ENCODE data around the gene RPS27L.
A peak's percentile ranks its signal among the peaks of the same experiment; 100 is the strongest.
"Not testable (repeated sequence)": the region's sequence is repeated elsewhere in the genome, so short reads cannot be mapped to it uniquely, and the experiment has no call there.

Gene RPS27L

DNA sequence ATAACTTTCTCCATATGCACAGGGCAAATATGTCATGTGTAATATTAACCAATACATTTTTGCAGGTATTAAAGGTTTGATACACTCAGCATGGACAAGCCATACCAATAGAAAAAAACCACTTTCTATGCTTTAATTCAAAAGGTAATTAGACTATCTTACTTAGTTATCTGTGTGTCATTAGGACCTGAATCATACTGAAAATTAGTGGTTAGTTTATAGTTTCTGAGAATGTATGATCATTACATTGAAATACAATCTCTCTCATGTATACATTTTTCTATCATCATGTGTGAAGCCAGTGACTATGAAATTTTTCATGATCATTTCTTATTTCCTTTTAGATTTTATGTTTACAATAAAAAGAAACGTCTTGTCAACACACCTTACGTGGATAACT lies 16.3 kb downstream of the RPS27L start:
- no peak for DNase-seq (ENCODE audit: low read depth)

DNA sequence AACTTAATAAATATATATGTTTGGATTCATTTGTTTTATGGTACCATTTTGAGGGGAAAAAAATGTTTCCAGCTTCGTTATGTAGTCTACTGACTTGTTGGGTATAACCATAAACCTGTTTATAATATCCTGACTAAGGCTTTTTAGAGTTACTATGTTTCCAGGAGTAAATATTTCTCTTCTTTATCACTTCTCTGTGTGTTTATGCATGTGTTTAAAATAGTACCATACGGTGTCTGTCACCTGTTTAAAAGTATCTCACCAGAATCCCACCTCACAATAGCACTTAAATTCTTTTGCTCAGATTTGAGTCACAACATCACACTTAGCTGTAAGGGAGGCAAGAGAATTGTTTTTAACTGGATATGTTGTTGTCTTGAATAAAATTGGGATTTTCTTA lies 20.5 kb downstream of the RPS27L start:
- DNase-seq (ENCODE audit: low read depth): no peak

DNA sequence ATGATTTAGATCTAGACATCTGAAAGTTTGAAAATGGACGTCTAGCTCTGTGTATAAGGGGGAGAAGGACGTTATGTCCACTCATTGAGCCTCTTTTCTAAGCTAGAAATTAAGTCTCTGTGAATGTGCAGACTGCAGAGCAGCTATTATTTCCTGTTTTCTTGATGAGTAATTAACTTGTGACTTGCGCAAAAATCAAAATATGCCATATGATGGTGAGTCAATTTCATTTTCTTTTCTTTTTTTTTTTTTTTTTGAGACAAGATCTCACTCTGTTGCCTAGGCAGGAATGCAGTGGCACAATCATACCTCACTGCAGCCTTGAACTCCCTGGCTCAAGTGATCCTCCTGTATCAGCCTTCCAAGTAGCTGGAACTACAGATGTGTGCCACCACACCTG lies 21.5 kb downstream of the RPS27L start:
- DNase-seq (ENCODE audit: low read depth): no peak

DNA sequence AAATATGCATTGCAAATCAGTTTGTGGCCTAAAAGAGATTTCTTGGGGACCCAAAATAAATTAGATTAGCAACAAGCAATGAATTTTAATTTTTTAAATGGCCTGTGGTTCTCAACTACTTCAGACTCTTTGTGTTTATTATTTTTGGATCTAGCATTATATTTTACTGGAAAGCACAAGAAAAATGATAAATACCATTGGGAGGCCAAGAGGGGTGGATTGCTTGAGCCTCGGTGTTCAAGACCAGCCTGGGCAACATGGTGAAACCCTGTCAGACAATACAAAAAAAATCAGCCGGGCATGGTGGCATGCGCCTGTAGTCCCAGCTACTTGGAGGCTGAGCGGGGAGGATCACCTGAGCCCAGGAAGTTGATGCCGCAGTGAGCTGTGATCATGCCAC lies 22.0 kb downstream of the RPS27L start:
- DNase-seq (ENCODE audit: low read depth): no peak

DNA sequence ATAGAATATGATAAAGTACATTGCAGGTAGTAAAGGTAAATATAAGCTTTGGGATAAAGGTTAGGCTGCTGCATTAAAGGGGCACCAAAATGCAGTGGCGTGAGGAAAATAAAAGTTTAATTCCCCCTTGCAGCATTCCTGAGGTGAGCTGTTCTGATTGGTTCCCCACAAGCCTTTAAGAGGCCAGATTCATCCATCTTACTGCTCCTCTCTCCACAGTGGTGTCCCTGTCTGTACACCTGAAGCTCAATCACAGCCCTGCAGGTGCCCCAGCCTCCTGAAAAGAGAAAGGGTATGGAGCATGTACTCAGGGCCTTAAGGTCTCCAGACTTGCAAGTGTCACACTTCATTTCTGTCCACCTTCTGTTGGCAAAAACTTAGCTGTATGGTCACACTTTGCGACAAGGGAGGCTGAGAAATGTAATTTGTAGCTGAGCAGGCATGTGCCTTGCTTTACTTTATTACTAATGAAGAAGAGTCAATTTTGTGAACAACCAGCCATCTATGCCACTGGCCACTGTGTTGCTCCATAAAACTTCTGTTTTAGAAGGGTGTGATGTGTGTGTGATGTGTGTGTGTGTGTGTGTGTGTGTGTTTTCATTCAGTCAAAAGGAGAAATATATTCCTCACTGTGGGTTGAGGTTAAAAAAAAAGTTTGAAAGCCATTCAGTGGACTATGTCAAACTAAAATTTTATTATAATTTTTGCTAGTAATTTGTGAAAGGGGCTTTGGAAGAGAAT lies 22.9 kb downstream of the RPS27L start:
- DNase-seq (ENCODE audit: low read depth): no peak

DNA sequence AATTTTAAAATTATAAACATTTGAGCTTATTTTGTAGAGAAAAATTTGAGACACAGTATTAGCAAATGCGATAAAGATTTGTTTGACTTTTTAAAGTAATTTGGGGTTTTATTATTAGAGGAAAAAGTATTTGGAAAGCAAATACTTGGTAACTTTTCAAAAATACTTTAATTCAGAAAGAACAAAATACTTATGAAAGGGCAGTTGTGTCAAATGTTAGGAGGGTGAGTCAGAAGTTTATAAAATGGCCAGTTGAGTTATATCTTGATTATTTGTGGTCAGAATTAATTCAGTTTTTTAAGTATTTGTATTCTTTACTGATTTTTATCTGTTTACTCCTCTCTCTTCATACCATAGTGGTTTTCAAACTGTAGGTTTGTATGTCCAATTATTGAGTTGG lies 23.5 kb downstream of the RPS27L start:
- no peak for DNase-seq (ENCODE audit: low read depth)

DNA sequence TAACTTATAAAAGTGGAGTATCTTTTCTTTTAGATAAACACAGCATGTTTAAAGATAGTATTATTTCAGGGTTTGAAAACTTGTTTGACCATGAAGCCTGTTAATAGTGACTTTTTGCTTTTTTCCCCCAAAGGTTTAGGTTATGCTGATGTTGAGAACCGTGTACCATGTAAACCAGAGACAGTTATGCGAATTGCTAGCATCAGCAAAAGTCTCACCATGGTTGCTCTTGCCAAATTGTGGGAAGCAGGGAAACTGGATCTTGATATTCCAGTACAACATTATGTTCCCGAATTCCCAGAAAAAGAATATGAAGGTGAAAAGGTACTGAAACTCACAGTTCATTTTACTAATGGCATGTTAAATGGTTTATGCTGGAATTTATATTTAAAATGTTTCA lies 30.6 kb downstream of the RPS27L start:
- DNase-seq (ENCODE audit: low read depth): no peak

DNA sequence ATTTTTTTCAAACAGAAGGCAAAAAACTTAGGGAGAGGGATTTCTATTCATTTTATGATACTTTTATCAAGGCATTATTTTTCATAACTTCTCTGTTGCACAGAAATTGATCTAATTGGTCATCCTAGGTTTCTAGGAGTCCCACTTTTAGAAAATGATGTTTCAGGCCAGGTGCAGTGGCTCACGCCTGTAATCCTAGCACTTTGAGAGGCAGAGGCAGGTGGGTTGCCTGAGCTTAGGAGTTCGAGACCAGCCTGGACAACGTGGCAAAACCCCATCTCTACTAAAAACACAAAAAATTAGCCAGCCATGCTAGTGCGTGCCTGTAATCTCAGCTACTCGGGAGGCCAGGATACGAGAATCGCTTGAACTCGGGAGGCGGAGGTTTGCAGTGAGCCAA lies 32.8 kb downstream of the RPS27L start:
- DNase-seq (ENCODE audit: low read depth): no peak

DNA sequence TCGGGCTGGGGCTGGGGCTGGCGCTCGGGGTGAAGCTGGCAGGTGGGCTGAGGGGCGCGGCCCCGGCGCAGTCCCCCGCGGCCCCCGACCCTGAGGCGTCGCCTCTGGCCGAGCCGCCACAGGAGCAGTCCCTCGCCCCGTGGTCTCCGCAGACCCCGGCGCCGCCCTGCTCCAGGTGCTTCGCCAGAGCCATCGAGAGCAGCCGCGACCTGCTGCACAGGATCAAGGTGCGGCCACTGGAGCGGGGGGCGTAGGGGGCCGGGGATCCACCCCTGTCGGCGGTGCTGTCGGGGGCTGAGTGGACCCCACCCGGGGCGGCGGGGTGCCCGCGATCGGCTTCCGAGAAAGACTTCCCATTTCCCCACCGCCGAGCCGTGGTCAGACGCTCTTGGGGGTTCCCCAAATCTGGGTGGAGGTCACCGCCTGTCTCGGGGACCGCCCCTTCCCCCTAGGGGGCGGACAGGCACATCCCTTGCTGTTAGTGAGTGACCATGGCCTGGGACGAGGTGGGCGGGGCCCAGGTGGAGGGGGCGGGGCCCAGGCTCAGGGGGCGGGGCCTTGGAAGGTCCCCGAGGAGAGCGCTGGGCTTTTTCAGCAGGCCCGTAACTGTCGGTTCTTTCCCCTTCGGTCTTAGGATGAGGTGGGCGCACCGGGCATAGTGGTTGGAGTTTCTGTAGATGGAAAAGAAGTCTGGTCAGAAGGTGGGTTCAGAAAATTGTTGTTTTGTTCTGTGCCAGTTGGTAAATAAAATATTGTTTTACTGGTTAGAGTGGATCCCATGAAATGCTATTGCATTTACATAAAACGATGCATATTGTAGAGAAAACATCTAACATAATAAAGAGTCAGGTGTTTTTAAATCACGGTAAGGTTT lies 35.0 kb downstream of the RPS27L start:
- DNase-seq (ENCODE audit: low read depth): peak; percentile 28

DNA sequence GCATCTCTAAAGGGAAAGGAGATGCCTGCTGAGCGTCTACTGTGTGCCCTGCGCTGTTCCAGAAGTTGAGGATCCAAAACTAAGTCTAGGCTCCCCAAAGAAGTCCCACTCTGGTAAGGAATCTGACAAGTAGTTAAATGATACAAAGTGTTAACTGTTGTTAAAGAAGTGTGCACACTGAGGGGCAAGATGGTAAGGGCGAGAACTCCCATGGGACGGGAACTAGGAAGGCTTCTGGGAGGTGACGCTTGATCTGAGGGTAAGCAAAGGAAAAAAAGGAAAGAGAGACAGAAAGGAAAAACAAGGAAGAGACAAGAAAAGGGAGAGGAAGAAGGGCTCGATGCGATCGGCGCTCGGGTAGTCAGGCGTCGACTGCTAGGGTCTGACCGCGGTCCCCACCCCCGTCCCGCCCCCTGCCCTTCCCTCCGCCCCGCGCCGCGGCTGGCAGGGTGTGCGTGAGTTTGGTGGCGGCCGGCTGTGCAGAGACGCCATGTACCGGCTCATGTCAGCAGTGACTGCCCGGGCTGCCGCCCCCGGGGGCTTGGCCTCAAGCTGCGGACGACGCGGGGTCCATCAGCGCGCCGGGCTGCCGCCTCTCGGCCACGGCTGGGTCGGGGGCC lies 35.8 kb downstream of the RPS27L start, which contains the start of gene LACTB:
TSS of gene LACTB (plus strand) at position 480 of the 620 bp plus-strand sequence. CDS start at position 491, 11 bp downstream.
- peak; percentile 55 for DNase-seq (ENCODE audit: low read depth)

DNA sequence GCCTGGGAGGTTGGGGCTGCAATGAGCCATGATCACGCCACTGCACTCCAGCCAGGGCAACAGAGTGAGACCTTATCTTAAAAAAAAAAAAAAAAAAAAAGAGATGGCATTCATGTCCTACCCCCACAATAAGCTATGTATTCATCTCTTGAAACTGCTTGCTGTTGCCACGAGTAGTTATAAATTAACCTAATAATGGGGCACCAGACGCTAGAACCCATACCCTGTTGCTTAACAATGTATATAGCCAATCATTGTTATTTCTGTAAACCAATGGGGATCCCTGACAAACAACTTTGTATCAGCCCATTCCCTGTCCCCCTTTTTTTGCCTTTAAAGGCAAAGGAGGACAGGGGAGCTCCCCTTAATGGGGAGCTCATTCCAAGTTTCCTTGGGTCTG lies 38.4 kb downstream of the RPS27L start:
- DNase-seq (ENCODE audit: low read depth): no peak

DNA sequence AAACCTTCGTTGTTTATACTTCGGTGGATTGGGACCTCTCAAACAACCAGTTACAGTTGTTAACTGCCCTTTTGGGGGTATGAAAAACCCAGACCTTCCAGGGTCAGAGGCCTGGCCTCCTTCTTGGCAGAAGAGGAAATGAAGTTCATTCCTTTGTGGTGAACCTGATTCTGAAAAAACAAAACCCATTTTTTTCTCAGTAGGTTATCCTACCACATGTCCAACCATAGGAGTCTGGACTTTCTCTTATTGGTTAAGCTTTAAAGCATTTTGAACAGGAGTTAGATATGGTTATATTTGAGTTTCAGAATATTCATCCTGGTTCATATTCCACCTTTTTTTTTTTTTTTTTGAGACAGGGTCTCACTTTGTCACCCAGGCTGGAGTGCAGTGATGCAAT lies 42.8 kb downstream of the RPS27L start:
- no peak for DNase-seq (ENCODE audit: low read depth)

DNA sequence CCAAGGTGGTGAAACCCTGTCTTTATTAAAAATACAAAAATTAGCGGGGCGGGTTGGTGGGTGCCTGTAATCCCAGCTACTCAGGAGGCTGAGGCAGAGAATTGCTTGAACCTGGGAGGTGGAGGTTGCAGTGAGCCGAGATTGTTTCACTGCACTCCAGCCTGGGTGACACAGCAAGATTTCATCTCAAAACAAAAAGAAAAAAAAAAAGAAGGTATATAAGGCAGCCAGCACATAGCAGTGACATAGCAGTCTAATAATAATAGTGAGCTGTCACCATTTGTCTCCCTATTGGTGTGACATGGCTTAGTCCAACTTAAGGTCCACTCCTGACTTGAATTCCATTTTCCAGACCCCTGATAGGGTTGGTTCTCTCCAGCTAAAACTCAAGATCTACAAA lies 44.4 kb downstream of the RPS27L start:
- DNase-seq (ENCODE audit: low read depth): no peak

DNA sequence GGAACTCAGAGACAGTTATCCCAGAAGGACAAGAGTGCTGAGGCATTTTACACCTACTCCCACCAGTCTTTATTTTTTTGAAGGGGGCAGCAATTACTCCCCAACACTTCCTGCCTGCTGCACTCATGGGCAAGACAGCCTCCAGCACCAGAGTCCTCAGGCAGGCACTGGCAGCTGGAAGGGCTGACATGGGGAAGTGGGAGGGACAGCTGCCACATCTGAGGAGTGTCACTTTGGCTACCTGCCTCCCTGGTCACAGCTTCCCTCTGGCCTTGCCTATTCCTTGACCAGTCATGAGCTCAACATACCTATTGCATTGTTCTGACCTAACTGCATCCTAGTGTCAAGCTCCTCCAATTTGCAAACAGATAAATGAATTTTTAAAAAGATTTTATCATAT lies 45.8 kb downstream of the RPS27L start:
- no peak for DNase-seq (ENCODE audit: low read depth)

DNA sequence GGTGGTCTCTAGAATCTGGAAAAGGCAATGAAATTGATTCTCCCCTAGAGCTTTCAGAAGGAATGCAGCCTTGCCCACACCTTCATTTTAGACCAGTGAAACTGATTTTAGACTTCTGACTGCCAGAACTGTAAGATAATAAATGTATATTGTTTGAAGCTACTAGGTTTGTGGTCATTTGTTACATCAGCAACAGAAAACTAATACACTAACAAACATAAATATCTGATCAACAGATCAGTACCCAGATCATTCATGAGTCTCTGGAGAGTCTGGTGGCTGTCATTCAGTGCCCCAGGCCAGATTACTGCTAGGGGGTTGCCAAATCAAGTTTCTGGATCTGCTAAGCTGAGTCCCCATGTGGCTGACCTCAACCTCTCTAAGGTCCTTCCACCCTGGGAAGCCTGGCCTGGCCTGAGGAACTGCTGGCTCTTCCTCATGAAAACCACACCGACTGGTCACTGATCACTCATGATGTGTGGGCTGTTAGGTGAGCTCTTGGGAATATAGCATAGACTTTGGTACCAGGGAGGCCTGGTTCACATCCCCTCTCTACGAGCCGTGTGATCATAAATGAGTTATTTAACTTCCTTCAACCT lies 46.8 kb downstream of the RPS27L start:
- DNase-seq (ENCODE audit: low read depth): no peak

DNA sequence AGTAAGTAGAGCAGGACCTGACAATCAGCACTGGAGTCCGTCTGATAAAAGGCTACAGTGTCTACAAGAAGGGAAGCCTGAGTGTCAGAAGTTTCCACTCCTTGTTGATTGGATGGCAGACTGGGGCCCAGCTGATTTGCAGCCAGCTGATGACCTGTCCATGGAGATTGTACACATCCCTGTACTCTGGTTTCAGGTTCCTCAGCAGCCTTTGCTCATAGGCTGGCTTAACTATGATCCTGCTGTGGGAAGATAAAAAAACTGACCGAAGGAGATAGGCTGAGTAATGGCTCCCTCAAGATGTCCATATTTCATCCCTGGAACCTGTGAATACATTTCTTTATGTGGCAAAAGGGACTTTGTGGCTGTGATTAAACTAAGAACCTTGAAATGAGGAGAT lies 47.4 kb downstream of the RPS27L start:
- no peak for DNase-seq (ENCODE audit: low read depth)

DNA sequence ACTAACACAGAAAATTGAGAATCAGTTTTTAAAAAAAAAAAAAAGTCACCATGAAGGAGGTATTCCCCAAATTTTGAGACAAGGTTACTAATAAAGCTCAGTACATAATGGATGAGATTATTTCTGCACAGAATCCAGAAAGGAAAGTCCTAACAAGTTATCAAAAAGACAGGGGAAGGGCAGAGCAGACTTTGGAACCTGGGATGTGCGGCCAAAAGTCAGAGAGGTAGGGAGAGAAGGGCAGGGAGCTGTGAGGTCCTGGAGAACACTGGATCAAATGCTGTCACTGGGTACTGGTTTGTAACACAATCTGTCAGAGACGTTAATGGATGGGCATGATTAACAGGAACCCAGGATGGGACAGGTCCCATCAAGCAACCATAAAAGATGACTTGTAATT lies 47.8 kb downstream of the RPS27L start:
- no peak for DNase-seq (ENCODE audit: low read depth)

DNA sequence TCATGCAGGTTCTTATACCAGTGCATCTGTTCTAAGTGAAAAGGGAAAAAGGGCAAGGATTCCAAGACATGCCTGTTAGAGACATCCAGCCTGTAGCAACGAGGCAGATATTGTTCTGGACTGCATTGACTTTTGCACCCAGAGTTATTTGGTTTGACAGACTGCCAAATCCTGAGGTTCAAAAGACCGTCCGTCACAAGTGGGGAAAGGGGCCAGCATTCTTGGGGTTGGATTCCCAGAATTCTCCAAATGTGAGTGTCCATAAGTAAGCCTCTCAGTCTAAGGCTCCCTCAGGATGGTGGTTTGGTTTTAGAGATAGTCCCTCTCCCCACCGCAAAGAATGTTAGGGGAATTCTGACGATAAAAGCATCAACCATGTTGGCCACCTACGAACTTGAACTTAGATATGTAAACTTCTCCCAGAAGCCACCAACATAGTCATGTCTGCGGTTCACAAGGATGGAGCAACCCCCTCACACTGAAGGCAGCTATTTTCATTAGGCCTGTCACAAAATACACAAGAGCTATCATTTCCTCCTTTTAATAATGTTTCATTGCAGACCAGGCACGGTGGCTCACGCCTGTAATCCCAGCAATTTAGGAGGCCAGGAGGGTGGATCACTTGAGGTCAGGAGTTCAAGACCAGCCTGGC lies 49.3 kb downstream of the RPS27L start:
- DNase-seq (ENCODE audit: low read depth): no peak

DNA sequence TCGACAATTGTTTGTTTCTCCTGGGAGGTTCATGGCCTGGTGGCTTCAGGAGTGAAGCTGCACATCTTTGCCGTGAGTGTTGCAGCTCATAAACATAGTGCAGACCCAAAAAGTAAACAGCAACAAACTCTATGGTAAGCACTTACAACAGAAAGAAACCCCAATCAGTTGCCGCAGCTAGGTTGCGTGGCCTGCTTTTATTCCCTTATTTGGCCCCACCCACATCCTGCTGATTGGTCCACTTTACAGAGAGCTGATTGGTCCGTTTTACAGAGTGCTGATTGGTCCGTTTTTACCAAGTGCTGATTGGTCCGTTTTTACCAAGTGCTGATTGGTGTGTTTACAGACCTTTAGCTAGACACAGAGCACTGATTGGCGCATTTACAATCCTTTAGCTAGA lies 51.9 kb downstream of the RPS27L start:
- DNase-seq (ENCODE audit: low read depth): not testable (repeated sequence)

DNA sequence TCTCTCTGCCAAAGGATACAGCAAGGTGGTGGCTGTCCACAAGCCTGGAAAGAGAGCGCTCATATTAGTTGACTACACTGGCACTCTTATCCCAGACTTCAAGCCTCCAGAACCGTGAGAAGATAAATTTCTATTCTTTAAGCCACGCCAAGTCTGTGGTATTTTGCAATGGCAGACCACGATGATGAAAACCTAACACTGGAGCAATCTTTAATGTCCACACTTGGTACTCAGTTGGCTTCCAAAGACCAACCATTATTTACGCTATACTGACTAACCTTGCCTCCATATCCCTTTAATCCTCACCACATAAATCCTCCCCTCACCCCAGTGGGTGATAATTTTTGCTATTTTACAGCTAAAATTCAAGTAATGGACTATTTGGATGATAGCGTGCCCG lies 52.5 kb downstream of the RPS27L start:
- no peak for DNase-seq (ENCODE audit: low read depth)

DNA sequence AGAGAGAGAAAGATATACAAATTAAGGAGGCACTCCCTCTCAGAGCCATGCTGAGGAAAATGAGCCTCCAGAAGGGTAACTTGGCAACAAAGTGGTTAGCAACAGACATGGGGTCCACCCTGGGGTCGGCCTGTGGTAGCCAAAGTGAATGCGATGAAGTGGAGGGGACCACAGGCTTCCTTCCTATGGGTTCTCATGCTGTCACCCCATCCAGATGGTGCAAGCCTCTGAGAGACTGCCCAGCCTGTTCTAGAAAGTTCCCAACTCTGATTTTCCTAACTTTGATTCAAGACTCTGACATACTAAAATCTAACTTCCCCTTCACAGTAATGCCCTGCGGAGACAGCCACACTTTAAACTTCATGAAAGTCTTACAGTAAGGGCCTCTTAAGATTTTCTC lies 53.9 kb downstream of the RPS27L start:
- DNase-seq (ENCODE audit: low read depth): no peak

DNA sequence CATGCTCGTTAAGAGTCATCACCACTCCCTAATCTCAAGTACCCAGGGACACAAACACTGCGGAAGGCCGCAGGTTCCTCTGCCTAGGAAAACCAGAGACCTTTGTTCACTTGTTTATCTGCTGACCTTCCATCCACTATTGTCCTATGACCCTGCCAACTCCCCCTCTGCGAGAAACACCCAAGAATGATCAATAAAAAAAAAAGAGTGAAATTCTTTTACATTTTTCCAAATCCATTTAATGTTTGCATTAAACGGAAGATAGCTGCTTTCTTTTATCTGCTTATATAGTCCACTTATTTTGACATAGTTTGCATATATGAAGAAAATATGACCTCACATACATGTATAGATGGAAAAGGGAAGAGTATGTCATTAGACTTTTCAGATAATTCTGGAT lies 57.7 kb downstream of the RPS27L start:
- DNase-seq (ENCODE audit: low read depth): not testable (repeated sequence)
